RWPE1 (cell line): ENCODE measurements around the gene DPP6.

Experiments
- CTCF ChIA-PET: fragments of 350-600 bp; sonication (Branson Sonifier 250); formaldehyde crosslinking; extraction: SDS; loops from one replicate; lab custom pipeline; 2021; lab: Yijun Ruan, JAX
- POLR2A ChIA-PET: fragments of 400-600 bp; formaldehyde crosslinking; extraction: SDS; loops from one replicate; lab custom pipeline; 2020; ENCODE audit warnings: antibody characterized with exemption; ENCODE audit not compliant: low non-redundant PET; lab: Yijun Ruan, JAX
- DNase-seq: peaks from one replicate; pipeline ENCODE4 v3.0.0; 2012; ENCODE audit warnings: low spot score
- H3K27ac ChIP-seq: fragments of 450-650 bp; 2 replicates; pipeline ENCODE4 v1.5.1; 2017
- CTCF ChIP-seq: fragments of 450-650 bp; conservative IDR thresholded peaks from 2 replicates; pipeline ENCODE4 v1.5.1; 2017; ENCODE audit warnings: low read depth, mild to moderate bottlenecking

The DPP6 gene

DNA sequence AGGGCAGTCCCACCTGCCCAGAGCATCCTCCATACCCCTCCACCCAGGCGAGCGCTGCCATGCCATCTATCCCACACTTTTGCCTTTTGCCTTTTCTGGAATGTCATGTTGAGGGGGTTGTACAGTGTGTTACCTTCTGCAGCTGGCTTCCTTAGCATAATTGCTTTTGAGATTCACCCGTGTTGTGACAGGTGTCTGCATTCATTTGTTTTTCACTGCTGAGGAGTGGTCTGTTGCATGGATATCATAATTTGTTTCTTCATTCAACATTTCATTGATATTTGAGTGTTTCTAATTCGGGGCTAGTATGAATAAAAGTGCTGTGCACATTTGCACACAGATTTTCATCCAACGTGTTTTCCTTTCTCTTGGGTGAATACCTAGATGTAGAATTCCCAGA is 596.8 kb downstream of the DPP6 start:
- no peak for TF ChIP-seq CTCF

GRCh38 chr7:154649434-154649833 is 597.2 kb downstream of the DPP6 start:
- no peak overlapping the region for H3K27ac ChIP-seq
- TF ChIP-seq CTCF, result no peak
- ChIA-PET CTCF (no interaction called here), POLR2A (no interaction called here)
- DNase-seq, result no peak

More for the DNA sequence above, 596.8 kb downstream of the DPP6 start:
- CTCF ChIA-PET, result no interaction called here
- DNase-seq, result no peak
- POLR2A ChIA-PET, result no interaction called here
- no peak overlapping the region for H3K27ac ChIP-seq

DNA sequence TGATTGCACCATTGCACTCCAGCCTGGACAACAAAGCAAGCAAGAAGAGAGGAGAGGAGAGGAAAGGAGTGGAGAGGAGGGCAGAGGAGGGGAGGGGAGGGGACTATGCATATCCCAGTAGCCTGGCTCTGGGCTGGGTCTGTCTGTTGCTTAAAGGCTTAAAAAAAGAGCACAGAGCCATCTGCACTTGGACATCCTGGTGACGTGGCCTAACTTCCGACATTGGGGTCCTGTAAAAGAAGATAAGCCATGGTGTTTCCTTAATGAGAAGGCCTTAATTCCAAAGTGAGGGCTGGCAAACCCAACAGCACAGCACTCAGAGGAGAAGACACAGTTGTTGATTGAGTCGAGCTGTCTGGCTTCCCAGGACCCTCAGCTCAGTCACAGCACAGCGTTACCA is 598.1 kb downstream of the DPP6 start:
- ChIA-PET POLR2A (no interaction called here), CTCF (no interaction called here)
- DNase-seq, result no peak
- TF ChIP-seq CTCF, result no peak
- H3K27ac ChIP-seq, result no peak overlapping the region

- ChIA-PET POLR2A (no interaction called here), CTCF (no interaction called here)
- no peak for TF ChIP-seq CTCF
- H3K27ac ChIP-seq, result no peak overlapping the region
- DNase-seq, result no peak
Observed at GRCh38 chr7:154651501-154651900, 599.3 kb downstream of the DPP6 start.

GRCh38 chr7:154652564-154652963 is 600.4 kb downstream of the DPP6 start:
- no peak for TF ChIP-seq CTCF
- no peak for DNase-seq
- ChIA-PET CTCF (no interaction called here), POLR2A (no interaction called here)
- H3K27ac ChIP-seq, result no peak overlapping the region

DNA sequence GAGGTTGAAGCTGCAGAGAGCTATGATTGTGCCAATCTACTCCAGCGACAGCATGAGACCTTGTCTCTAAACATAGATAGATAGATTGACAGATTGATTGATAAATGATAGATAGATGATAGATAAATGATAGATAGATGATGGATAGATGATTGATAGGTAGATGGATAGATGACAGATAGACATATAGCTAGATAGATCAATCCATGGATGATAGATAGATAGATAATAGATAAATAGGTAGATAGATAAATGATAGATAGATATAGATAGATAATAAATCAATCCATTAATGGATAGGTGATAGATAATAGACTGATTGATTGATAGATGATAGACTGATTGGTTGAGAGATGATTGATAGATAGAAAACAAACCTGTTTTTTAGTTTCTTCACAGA is 601.1 kb downstream of the DPP6 start:
- ChIA-PET POLR2A (no interaction called here), CTCF (no interaction called here)
- DNase-seq, result no peak
- no peak overlapping the region for H3K27ac ChIP-seq
- TF ChIP-seq CTCF, result no peak

GRCh38 chr7:154656618-154657017 is 604.4 kb downstream of the DPP6 start:
- no peak for DNase-seq
- TF ChIP-seq CTCF, result no peak
- CTCF ChIA-PET, result interaction anchor here (0.5 kb wide), 1 partner anchor 87 kb away, joined by 3 read pairs; no protein-coding TSS in a partner anchor
- H3K27ac ChIP-seq, result no peak overlapping the region
- POLR2A ChIA-PET, result no interaction called here
